WTC11 (cell line): ENCODE measurements around the gene CC2D1A. TPM values are rescaled to one million over a fixed set of nuclear protein-coding genes. Genes with fewer than 3 reads are reported as not detected.

Source experiments
- ELF4 ChIP-seq: sonication (generic); formaldehyde crosslinking; IDR thresholded peaks from 2 replicates; pipeline ENCODE4 v1.8.1; 2022; ENCODE audit warnings: low read depth, mild to moderate bottlenecking, moderate library complexity, missing genetic modification reagents
- EMX1 ChIP-seq: fragments of 250-450 bp; sonication (Bioruptor Pico); IDR thresholded peaks from 2 replicates; pipeline ENCODE4 v1.8.0; 2021; ENCODE audit warnings: mild to moderate bottlenecking
- GABPB1 ChIP-seq: sonication (generic); formaldehyde crosslinking; IDR thresholded peaks from 2 replicates; pipeline ENCODE4 v1.8.1; 2023; ENCODE audit warnings: mild to moderate bottlenecking, missing genetic modification reagents
- GRHL2 ChIP-seq: fragments of 250-450 bp; sonication (Bioruptor Pico); IDR thresholded peaks from 2 replicates; pipeline ENCODE4 v1.8.0; 2022; ENCODE audit warnings: mild to moderate bottlenecking, moderate library complexity; ENCODE audit not compliant: insufficient replicate concordance, severe bottlenecking
- GTF2I ChIP-seq: fragments of 250-450 bp; sonication (Bioruptor Pico); conservative IDR thresholded peaks from 2 replicates; pipeline ENCODE4 v1.4.0; 2021; ENCODE audit warnings: mild to moderate bottlenecking
- KAT7 ChIP-seq: sonication (generic); formaldehyde crosslinking; IDR thresholded peaks from 2 replicates; pipeline ENCODE4 v1.8.1; 2023; ENCODE audit warnings: missing genetic modification reagents, mild to moderate bottlenecking, borderline replicate concordance
- NR1H2 ChIP-seq: sonication (generic); formaldehyde crosslinking; IDR thresholded peaks from 2 replicates; pipeline ENCODE4 v1.9.0; 2021; ENCODE audit warnings: mild to moderate bottlenecking, moderate library complexity, missing genetic modification reagents
- OVOL2 ChIP-seq: fragments of 250-450 bp; sonication (Bioruptor Pico); IDR thresholded peaks from 2 replicates; pipeline ENCODE4 v1.9.0; 2021; ENCODE audit warnings: mild to moderate bottlenecking, borderline replicate concordance
- SP1 ChIP-seq: sonication (generic); formaldehyde crosslinking; conservative IDR thresholded peaks from 2 replicates; pipeline ENCODE4 v1.8.1; 2022; ENCODE audit warnings: missing genetic modification reagents
- TEAD4 ChIP-seq: sonication (generic); formaldehyde crosslinking; IDR thresholded peaks from 2 replicates; pipeline ENCODE4 v1.8.0; 2022; ENCODE audit warnings: mild to moderate bottlenecking, missing genetic modification reagents
- total RNA-seq: library from RNA; stranded (reverse); gene quantifications from 3 replicates; pipeline ENCODE4 v1.2.3, GENCODE V29; 2021
- TF ChIP-seq, protein P1 (sequence below): sonication (generic); formaldehyde crosslinking; IDR thresholded peaks from 2 replicates; pipeline ENCODE4 v1.8.0; 2022; ENCODE audit warnings: missing genetic modification reagents
- TF ChIP-seq, protein P2 (sequence below): sonication (generic); formaldehyde crosslinking; IDR thresholded peaks from 2 replicates; pipeline ENCODE4 v1.8.1; 2023; ENCODE audit warnings: mild to moderate bottlenecking, missing genetic modification reagents
- TF ChIP-seq, protein P3 (sequence below): sonication (generic); formaldehyde crosslinking; IDR thresholded peaks from 2 replicates; pipeline ENCODE4 v1.8.0; 2023; ENCODE audit warnings: mild to moderate bottlenecking, missing genetic modification reagents
- TF ChIP-seq, protein P4 (sequence below): sonication (generic); formaldehyde crosslinking; IDR thresholded peaks from 2 replicates; pipeline ENCODE4 v1.8.1; 2023; ENCODE audit warnings: mild to moderate bottlenecking, moderate library complexity, missing genetic modification reagents
- TF ChIP-seq, protein P5 (sequence below): sonication (generic); formaldehyde crosslinking; IDR thresholded peaks from 2 replicates; pipeline ENCODE4 v1.8.1; 2023; ENCODE audit warnings: mild to moderate bottlenecking, missing genetic modification reagents, moderate library complexity
- TF ChIP-seq, protein P6 (sequence below): sonication (generic); formaldehyde crosslinking; IDR thresholded peaks from 2 replicates; pipeline ENCODE4 v1.8.0; 2022; ENCODE audit warnings: mild to moderate bottlenecking, missing genetic modification reagents
- TF ChIP-seq, protein P7 (sequence below): sonication (generic); formaldehyde crosslinking; conservative IDR thresholded peaks from 2 replicates; pipeline ENCODE4 v1.8.1; 2022; ENCODE audit warnings: mild to moderate bottlenecking, missing genetic modification reagents
- TF ChIP-seq, protein P8 (sequence below): fragments of 200-600 bp; IDR thresholded peaks from 2 replicates; pipeline ENCODE4 v1.8.0; 2022; ENCODE audit warnings: antibody characterized with exemption
- TF ChIP-seq, protein P9 (sequence below): sonication (generic); formaldehyde crosslinking; IDR thresholded peaks from 2 replicates; pipeline ENCODE4 v1.8.0; 2022; ENCODE audit warnings: mild to moderate bottlenecking, missing genetic modification reagents

Gene CC2D1A
- total RNA-seq, 1 experiment from 2014 or later: 44.2 TPM

DNA sequence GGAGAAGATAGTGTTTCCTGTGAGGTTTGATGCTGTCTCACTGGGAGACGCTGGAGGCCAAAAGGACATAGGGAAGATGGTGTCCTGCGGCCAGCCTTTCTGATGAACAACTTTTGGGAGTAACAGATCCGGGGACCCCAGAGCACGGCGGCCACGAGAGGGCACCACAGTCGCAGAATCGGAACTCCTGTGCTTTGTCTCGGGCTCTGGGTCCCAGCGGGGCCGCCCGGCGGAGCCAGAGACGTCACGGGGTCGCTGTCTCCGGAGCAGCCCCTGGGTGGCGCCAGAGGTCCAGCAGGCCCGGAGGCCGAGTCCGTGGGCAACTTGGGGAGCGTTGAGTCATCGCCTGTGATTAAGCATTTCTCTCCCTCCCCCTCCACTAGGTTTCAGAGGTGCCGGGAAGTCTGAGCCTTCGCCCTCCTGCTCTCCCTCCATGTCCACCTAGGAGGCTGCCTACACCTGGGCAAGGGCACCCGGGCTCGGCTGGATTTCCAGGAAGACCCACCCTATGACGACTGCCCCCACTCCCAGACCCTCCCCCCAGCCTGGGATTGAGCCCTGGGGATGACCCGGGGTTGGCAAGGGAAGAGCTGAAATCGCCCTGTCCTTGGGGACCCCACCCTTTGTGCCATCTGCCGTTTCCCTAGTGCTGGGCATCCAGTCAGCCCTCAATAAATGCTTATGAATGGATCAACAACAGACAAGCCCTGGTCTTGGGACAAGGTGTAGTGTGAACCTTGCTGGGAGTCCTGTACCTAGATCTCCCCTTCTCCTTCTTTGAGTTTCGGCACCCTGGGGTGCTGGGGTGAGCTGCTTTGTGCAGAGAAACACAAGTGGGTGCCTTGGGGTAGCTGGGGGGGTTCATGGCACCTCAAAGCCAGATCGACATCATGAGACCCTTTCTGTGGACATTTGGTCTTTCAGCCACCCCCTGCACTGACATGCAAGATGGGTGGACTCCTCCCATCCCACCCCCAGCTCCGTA is 25.6 kb upstream of the CC2D1A start (continued):
- TF ChIP-seq, protein P1, sequence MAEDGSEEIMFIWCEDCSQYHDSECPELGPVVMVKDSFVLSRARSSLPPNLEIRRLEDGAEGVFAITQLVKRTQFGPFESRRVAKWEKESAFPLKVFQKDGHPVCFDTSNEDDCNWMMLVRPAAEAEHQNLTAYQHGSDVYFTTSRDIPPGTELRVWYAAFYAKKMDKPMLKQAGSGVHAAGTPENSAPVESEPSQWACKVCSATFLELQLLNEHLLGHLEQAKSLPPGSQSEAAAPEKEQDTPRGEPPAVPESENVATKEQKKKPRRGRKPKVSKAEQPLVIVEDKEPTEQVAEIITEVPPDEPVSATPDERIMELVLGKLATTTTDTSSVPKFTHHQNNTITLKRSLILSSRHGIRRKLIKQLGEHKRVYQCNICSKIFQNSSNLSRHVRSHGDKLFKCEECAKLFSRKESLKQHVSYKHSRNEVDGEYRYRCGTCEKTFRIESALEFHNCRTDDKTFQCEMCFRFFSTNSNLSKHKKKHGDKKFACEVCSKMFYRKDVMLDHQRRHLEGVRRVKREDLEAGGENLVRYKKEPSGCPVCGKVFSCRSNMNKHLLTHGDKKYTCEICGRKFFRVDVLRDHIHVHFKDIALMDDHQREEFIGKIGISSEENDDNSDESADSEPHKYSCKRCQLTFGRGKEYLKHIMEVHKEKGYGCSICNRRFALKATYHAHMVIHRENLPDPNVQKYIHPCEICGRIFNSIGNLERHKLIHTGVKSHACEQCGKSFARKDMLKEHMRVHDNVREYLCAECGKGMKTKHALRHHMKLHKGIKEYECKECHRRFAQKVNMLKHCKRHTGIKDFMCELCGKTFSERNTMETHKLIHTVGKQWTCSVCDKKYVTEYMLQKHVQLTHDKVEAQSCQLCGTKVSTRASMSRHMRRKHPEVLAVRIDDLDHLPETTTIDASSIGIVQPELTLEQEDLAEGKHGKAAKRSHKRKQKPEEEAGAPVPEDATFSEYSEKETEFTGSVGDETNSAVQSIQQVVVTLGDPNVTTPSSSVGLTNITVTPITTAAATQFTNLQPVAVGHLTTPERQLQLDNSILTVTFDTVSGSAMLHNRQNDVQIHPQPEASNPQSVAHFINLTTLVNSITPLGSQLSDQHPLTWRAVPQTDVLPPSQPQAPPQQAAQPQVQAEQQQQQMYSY (CRISPR knock-in tag): no peak
- TF ChIP-seq, protein P2, sequence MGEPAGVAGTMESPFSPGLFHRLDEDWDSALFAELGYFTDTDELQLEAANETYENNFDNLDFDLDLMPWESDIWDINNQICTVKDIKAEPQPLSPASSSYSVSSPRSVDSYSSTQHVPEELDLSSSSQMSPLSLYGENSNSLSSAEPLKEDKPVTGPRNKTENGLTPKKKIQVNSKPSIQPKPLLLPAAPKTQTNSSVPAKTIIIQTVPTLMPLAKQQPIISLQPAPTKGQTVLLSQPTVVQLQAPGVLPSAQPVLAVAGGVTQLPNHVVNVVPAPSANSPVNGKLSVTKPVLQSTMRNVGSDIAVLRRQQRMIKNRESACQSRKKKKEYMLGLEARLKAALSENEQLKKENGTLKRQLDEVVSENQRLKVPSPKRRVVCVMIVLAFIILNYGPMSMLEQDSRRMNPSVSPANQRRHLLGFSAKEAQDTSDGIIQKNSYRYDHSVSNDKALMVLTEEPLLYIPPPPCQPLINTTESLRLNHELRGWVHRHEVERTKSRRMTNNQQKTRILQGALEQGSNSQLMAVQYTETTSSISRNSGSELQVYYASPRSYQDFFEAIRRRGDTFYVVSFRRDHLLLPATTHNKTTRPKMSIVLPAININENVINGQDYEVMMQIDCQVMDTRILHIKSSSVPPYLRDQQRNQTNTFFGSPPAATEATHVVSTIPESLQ: no peak
- TF ChIP-seq SP1 (CRISPR knock-in tag) (peak; percentile 72; the same call in 1 of the 2 replicates), ELF4 (no peak), GABPB1 (peak; percentile 52), GRHL2 (CRISPR knock-in tag) (no peak), OVOL2 (CRISPR knock-in tag) (no peak), KAT7 (0 out of 2 replicates have a peak, but pooled peaks have one; percentile 72), NR1H2 (no peak), GTF2I (CRISPR knock-in tag) (0 out of 2 replicates have a peak, but pooled peaks have one; percentile 9), TEAD4 (CRISPR knock-in tag) (no peak), EMX1 (CRISPR knock-in tag) (0 out of 2 replicates have a peak, but pooled peaks have one; percentile 43)
- TF ChIP-seq, protein P3, sequence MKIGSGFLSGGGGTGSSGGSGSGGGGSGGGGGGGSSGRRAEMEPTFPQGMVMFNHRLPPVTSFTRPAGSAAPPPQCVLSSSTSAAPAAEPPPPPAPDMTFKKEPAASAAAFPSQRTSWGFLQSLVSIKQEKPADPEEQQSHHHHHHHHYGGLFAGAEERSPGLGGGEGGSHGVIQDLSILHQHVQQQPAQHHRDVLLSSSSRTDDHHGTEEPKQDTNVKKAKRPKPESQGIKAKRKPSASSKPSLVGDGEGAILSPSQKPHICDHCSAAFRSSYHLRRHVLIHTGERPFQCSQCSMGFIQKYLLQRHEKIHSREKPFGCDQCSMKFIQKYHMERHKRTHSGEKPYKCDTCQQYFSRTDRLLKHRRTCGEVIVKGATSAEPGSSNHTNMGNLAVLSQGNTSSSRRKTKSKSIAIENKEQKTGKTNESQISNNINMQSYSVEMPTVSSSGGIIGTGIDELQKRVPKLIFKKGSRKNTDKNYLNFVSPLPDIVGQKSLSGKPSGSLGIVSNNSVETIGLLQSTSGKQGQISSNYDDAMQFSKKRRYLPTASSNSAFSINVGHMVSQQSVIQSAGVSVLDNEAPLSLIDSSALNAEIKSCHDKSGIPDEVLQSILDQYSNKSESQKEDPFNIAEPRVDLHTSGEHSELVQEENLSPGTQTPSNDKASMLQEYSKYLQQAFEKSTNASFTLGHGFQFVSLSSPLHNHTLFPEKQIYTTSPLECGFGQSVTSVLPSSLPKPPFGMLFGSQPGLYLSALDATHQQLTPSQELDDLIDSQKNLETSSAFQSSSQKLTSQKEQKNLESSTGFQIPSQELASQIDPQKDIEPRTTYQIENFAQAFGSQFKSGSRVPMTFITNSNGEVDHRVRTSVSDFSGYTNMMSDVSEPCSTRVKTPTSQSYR (CRISPR knock-in tag): no peak
- TF ChIP-seq, protein P4, sequence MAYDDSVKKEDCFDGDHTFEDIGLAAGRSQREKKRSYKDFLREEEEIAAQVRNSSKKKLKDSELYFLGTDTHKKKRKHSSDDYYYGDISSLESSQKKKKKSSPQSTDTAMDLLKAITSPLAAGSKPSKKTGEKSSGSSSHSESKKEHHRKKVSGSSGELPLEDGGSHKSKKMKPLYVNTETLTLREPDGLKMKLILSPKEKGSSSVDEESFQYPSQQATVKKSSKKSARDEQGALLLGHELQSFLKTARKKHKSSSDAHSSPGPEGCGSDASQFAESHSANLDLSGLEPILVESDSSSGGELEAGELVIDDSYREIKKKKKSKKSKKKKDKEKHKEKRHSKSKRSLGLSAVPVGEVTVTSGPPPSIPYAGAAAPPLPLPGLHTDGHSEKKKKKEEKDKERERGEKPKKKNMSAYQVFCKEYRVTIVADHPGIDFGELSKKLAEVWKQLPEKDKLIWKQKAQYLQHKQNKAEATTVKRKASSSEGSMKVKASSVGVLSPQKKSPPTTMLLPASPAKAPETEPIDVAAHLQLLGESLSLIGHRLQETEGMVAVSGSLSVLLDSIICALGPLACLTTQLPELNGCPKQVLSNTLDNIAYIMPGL: peak; percentile 77
- TF ChIP-seq, protein P5, sequence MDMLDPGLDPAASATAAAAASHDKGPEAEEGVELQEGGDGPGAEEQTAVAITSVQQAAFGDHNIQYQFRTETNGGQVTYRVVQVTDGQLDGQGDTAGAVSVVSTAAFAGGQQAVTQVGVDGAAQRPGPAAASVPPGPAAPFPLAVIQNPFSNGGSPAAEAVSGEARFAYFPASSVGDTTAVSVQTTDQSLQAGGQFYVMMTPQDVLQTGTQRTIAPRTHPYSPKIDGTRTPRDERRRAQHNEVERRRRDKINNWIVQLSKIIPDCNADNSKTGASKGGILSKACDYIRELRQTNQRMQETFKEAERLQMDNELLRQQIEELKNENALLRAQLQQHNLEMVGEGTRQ (CRISPR knock-in tag): peak; percentile 78
- TF ChIP-seq, protein P6, sequence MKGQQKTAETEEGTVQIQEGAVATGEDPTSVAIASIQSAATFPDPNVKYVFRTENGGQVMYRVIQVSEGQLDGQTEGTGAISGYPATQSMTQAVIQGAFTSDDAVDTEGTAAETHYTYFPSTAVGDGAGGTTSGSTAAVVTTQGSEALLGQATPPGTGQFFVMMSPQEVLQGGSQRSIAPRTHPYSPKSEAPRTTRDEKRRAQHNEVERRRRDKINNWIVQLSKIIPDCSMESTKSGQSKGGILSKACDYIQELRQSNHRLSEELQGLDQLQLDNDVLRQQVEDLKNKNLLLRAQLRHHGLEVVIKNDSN (CRISPR knock-in tag): peak; percentile 65; the same call in 1 of the 2 replicates
- TF ChIP-seq, protein P7, sequence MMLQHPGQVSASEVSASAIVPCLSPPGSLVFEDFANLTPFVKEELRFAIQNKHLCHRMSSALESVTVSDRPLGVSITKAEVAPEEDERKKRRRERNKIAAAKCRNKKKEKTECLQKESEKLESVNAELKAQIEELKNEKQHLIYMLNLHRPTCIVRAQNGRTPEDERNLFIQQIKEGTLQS: 0 out of 2 replicates have a peak, but pooled peaks have one; percentile 36
- TF ChIP-seq, protein P8, sequence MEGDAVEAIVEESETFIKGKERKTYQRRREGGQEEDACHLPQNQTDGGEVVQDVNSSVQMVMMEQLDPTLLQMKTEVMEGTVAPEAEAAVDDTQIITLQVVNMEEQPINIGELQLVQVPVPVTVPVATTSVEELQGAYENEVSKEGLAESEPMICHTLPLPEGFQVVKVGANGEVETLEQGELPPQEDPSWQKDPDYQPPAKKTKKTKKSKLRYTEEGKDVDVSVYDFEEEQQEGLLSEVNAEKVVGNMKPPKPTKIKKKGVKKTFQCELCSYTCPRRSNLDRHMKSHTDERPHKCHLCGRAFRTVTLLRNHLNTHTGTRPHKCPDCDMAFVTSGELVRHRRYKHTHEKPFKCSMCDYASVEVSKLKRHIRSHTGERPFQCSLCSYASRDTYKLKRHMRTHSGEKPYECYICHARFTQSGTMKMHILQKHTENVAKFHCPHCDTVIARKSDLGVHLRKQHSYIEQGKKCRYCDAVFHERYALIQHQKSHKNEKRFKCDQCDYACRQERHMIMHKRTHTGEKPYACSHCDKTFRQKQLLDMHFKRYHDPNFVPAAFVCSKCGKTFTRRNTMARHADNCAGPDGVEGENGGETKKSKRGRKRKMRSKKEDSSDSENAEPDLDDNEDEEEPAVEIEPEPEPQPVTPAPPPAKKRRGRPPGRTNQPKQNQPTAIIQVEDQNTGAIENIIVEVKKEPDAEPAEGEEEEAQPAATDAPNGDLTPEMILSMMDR: peak; percentile 88
- TF ChIP-seq, protein P9, sequence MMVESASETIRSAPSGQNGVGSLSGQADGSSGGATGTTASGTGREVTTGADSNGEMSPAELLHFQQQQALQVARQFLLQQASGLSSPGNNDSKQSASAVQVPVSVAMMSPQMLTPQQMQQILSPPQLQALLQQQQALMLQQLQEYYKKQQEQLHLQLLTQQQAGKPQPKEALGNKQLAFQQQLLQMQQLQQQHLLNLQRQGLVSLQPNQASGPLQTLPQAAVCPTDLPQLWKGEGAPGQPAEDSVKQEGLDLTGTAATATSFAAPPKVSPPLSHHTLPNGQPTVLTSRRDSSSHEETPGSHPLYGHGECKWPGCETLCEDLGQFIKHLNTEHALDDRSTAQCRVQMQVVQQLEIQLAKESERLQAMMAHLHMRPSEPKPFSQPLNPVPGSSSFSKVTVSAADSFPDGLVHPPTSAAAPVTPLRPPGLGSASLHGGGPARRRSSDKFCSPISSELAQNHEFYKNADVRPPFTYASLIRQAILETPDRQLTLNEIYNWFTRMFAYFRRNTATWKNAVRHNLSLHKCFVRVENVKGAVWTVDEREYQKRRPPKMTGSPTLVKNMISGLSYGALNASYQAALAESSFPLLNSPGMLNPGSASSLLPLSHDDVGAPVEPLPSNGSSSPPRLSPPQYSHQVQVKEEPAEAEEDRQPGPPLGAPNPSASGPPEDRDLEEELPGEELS (CRISPR knock-in tag): no peak
